HL-60 (cell line): ENCODE results near the gene TRIM54.

ENCODE experiments used
- DNase-seq, 2 experiments: peaks; one replicate each; pipeline ENCODE4 v3.0.0-alpha.2; 2010 to 2020; ENCODE audit warnings: low read depth in 1 of 2, low spot score in 1 of 2
- H3K27ac ChIP-seq: fragments of 250-450 bp; sonication (Bioruptor Pico); replicated peaks from 2 replicates; pipeline ENCODE4 v1.5.1; 2020; ENCODE audit warnings: mild to moderate bottlenecking, moderate library complexity
- H3K27me3 ChIP-seq: fragments of 250-450 bp; sonication (Bioruptor Pico); 2 replicates; pipeline ENCODE4 v1.5.1; 2021; ENCODE audit warnings: mild to moderate bottlenecking, moderate library complexity; ENCODE audit not compliant: insufficient read depth, poor library complexity, severe bottlenecking
- H3K4me3 ChIP-seq: replicated peaks from 2 replicates; pipeline ENCODE4 v1.5.1; 2011; ENCODE audit warnings: mild to moderate bottlenecking, control low read depth, low read length; ENCODE audit not compliant: insufficient read depth
- GABPA ChIP-seq: IDR thresholded peaks from 2 replicates; pipeline ENCODE4 v1.6.1; 2012; ENCODE audit warnings: low read depth
- POLR2AphosphoS5 ChIP-seq: IDR thresholded peaks from 2 replicates; pipeline ENCODE4 v1.6.1; 2012; ENCODE audit warnings: low read depth
- SPI1 ChIP-seq: IDR thresholded peaks from 2 replicates; pipeline ENCODE4 v1.6.1; 2012; ENCODE audit warnings: low read depth, mild to moderate bottlenecking, borderline replicate concordance
- TF ChIP-seq, protein P1 (sequence below): IDR thresholded peaks from 2 replicates; pipeline ENCODE4 v1.6.1; 2012; ENCODE audit warnings: low read depth; ENCODE audit not compliant: insufficient replicate concordance
- TF ChIP-seq, protein P2 (sequence below): IDR thresholded peaks from one replicate; pipeline ENCODE4 v1.5.1; 2011; ENCODE audit warnings: low read length, control low read depth, inconsistent platforms; ENCODE audit not compliant: insufficient read depth

TRIM54 gene

DNA sequence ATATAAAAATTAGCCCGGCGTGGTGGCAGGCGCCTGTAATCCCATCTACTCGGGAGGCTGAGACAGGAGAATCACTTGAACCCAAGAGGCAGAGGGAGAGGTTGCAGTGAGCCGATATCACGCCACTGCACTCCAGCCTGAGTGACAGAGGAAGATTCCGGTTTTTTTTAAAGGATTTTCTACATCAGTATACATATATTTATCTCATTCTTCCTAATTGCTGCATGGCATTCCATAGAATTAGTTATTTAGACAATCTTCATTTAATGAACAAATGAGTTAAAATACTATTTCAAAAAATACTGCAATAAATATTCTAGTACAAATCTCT is 72.3 kb downstream of the TRIM54 start:
- DNase-seq, result no peak
- H3K4me3 ChIP-seq, result no peak overlapping the region
- no peak overlapping the region for H3K27ac ChIP-seq
- TF ChIP-seq POLR2AphosphoS5, result no peak
- TF ChIP-seq, protein P1, sequence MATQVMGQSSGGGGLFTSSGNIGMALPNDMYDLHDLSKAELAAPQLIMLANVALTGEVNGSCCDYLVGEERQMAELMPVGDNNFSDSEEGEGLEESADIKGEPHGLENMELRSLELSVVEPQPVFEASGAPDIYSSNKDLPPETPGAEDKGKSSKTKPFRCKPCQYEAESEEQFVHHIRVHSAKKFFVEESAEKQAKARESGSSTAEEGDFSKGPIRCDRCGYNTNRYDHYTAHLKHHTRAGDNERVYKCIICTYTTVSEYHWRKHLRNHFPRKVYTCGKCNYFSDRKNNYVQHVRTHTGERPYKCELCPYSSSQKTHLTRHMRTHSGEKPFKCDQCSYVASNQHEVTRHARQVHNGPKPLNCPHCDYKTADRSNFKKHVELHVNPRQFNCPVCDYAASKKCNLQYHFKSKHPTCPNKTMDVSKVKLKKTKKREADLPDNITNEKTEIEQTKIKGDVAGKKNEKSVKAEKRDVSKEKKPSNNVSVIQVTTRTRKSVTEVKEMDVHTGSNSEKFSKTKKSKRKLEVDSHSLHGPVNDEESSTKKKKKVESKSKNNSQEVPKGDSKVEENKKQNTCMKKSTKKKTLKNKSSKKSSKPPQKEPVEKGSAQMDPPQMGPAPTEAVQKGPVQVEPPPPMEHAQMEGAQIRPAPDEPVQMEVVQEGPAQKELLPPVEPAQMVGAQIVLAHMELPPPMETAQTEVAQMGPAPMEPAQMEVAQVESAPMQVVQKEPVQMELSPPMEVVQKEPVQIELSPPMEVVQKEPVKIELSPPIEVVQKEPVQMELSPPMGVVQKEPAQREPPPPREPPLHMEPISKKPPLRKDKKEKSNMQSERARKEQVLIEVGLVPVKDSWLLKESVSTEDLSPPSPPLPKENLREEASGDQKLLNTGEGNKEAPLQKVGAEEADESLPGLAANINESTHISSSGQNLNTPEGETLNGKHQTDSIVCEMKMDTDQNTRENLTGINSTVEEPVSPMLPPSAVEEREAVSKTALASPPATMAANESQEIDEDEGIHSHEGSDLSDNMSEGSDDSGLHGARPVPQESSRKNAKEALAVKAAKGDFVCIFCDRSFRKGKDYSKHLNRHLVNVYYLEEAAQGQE, result no peak
- no peak for TF ChIP-seq SPI1
- TF ChIP-seq, protein P2, sequence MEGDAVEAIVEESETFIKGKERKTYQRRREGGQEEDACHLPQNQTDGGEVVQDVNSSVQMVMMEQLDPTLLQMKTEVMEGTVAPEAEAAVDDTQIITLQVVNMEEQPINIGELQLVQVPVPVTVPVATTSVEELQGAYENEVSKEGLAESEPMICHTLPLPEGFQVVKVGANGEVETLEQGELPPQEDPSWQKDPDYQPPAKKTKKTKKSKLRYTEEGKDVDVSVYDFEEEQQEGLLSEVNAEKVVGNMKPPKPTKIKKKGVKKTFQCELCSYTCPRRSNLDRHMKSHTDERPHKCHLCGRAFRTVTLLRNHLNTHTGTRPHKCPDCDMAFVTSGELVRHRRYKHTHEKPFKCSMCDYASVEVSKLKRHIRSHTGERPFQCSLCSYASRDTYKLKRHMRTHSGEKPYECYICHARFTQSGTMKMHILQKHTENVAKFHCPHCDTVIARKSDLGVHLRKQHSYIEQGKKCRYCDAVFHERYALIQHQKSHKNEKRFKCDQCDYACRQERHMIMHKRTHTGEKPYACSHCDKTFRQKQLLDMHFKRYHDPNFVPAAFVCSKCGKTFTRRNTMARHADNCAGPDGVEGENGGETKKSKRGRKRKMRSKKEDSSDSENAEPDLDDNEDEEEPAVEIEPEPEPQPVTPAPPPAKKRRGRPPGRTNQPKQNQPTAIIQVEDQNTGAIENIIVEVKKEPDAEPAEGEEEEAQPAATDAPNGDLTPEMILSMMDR, result no peak
- no peak for TF ChIP-seq GABPA
- H3K27me3 ChIP-seq, result no peaks in the 10 kb centered on the region

DNA sequence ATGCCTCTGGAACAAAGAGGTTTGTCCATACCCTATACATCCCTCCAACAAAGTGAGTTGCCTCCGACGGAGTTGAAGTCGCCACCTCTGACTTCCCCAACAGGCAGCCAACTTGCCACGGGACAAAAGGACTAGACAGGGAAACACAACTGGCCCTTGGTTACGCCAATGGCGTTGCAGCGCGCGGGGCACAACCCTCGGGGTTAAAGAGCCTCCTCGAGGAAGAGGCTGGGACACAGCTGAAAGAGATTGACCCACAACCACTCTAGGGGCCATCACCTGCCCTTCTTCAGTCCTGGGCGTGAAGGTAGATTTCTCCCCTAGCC is 73.8 kb downstream of the TRIM54 start:
- TF ChIP-seq, protein P2, result no peak
- H3K27me3 ChIP-seq, result no peaks in the 10 kb centered on the region
- DNase-seq, result peak in 1 of 2 experiments; percentile 87
- H3K4me3 ChIP-seq, result peak overlapping the region; percentile 82
- peak overlapping the region; percentile 95 for H3K27ac ChIP-seq

DNA sequence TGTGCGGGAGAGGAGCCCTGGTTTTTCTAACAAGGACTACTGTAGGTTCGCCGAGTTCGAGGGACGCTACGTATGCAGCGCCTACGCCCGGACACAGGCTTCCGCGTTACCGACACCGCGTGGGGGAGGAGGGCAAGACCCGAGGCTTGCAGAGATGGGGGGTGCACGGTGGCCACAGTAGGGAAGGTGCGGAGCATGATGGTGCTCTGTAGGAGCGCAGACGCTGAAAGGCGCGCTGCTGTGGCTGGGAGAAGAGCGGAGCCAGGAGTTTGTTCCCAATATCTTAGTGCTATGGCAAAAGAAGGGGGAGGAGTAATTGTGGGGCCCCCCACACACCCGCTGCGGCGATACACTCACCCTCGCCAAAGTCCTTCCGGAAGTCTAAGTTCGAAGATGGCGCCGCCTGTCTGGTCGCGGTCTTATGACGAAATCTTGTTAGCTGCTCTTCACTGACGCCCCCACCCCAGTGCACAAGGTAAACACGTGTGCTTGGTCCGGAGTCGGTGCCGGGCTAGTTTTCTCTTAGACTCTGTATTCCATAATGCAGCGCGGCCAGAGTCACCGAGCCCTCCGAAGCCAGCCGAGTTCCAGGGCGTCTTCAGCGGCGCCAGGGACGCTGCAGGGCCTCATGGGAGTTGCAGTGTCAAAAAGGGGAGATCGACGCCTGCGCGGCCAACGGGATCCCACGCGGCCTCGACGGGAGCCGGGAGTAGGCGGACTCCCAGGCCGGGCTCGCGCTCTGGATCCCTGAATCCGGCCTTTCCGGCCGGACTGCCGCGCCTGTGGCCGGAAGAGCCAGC is 74.4 kb downstream of the TRIM54 start, which contains the start of gene GTF3C2:
Gene GTF3C2 (minus strand): TSS at position 383 of the 800 bp plus-strand sequence. CDS start 13,210 bp downstream, outside the sequence.
- Histone ChIP-seq H3K4me3 (peak within 1 kb of the TSS; percentile 82), H3K27me3 (no peaks in the 10 kb centered on the region), H3K27ac (peak within 1 kb of the TSS; percentile 95)
- peak; percentile 97 to 99 for DNase-seq
- TF ChIP-seq POLR2AphosphoS5 (peak; percentile 85), GABPA (peak; percentile 48; the same call in 1 of the 2 replicates), SPI1 (no peak)
- TF ChIP-seq, protein P2, result no peak
- TF ChIP-seq, protein P1, result peak; percentile 46
